Activated B cell treated with CpG ODN at 0.5 μM for 24 hours (primary cell): Measurements from ENCODE around the gene SDF4. TPM values are rescaled to one million over a fixed set of nuclear protein-coding genes. Genes with fewer than 3 reads are reported as not detected.
A peak's percentile ranks its signal among the peaks of the same experiment; 100 is the strongest.

Experiments used
- ATAC-seq: fragments of 200-7000 bp; cut with Tn5 transposase; one replicate; pipeline ENCODE4 v1.10.0; 2021; ENCODE audit warnings: low read depth, mild to moderate bottlenecking, moderate library complexity
- CTCF ChIA-PET: fragments of 350-600 bp; sonication (Branson Sonifier 250); formaldehyde crosslinking; loops from one replicate; lab custom pipeline; 2021; ENCODE audit warnings: antibody characterized with exemption; lab: Charles Lee
- POLR2A ChIA-PET: fragments of 350-600 bp; sonication (Branson Sonifier 250); formaldehyde crosslinking; loops from one replicate; lab custom pipeline; 2021; ENCODE audit warnings: antibody characterized with exemption; lab: Charles Lee
- DNase-seq: peaks from one replicate; pipeline ENCODE4 v3.0.0; 2022
- H3K27ac Mint-ChIP-seq: one replicate; pipeline ENCODE4 v1.8.0; 2020; ENCODE audit warnings: mixed read lengths
- H3K27me3 Mint-ChIP-seq: one replicate; pipeline ENCODE4 v1.8.0; 2021; ENCODE audit warnings: mixed read lengths
- H3K36me3 Mint-ChIP-seq: one replicate; pipeline ENCODE4 v1.8.0; 2021; ENCODE audit warnings: low read depth, mixed read lengths
- H3K4me1 Mint-ChIP-seq: one replicate; pipeline ENCODE4 v1.8.0; 2021; ENCODE audit warnings: mixed read lengths
- H3K4me3 Mint-ChIP-seq: one replicate; pipeline ENCODE4 v1.8.0; 2020; ENCODE audit warnings: mild to moderate bottlenecking, mixed read lengths
- H3K9me3 Mint-ChIP-seq: one replicate; pipeline ENCODE4 v1.8.0; 2020; ENCODE audit warnings: mixed read lengths
- CTCF ChIP-seq: fragments of 200-600 bp; IDR thresholded peaks from one replicate; pipeline ENCODE4 v1.8.0; 2022; ENCODE audit warnings: antibody characterized with exemption, mild to moderate bottlenecking
- intact Hi-C: fragments of 100-400 bp; cut with micrococcal nuclease; formaldehyde crosslinking; loops from one replicate; pipeline ENCODE4 v1.15.1; 2024
- total RNA-seq: library from RNA; stranded (reverse); gene quantifications from 2 replicates; pipeline ENCODE4 v1.2.3, GENCODE V29; 2022

The SDF4 gene
- total RNA-seq, 1 donor from 2014 or later, result 97.9 TPM

- intact Hi-C loops, result no loop called here
- Mint-ChIP-seq H3K27ac (peak overlapping the region; percentile 30), H3K9me3 (no peaks in the 10 kb centered on the region), H3K4me3 (peak overlapping the region; percentile 44), H3K36me3 (peaks cover 34% of the 10 kb centered on the region), H3K4me1 (peaks cover 31% of the 10 kb centered on the region), H3K27me3 (no peaks in the 10 kb centered on the region)
- TF ChIP-seq CTCF, result no peak
- peak; percentile 29 for ATAC-seq
- CTCF ChIA-PET, result interaction anchor here (1.2 kb wide), 1 partner anchor 93 kb away, joined by 4 read pairs; no protein-coding TSS in a partner anchor
- no peak for DNase-seq
- POLR2A ChIA-PET, result interaction anchor here (0.6 to 2.4 kb wide), 7 partner anchors 8 to 196 kb away, joined by 3 to 8 read pairs (median 4); no protein-coding TSS in a partner anchor
Measured at GRCh38 chr1:1215080-1215676, 16.6 kb downstream of the SDF4 start.

- peaks cover 21% of the 10 kb centered on the region for H3K36me3 Mint-ChIP-seq
- ATAC-seq, result no peak
- peak within 1 kb of the TSS; percentile 44 for H3K4me3 Mint-ChIP-seq
- H3K9me3 Mint-ChIP-seq, result no peaks in the 10 kb centered on the region
- H3K4me1 Mint-ChIP-seq, result peaks cover 39% of the 10 kb centered on the region
- intact Hi-C loops, result no loop called here
- CTCF ChIA-PET, result no interaction called here
- no peak for DNase-seq
- no peaks in the 10 kb centered on the region for H3K27me3 Mint-ChIP-seq
- TF ChIP-seq CTCF, result no peak
- POLR2A ChIA-PET, result interaction anchor here (0.7 to 1.6 kb wide), 5 partner anchors 14 to 76 kb away, joined by 3 to 5 read pairs (median 4); no protein-coding TSS in a partner anchor
- peak within 1 kb of the TSS; percentile 30 for H3K27ac Mint-ChIP-seq
Measured at GRCh38 chr1:1213345-1214265, 18.2 kb downstream of the SDF4 start, which contains the start of gene TNFRSF4. TNFRSF4 (minus strand) TSS chr1:1214153; CDS start chr1:1214127, 26 bp downstream.

- no peak for TF ChIP-seq CTCF
- Mint-ChIP-seq H3K36me3 (peaks cover 13% of the 10 kb centered on the region), H3K9me3 (no peaks in the 10 kb centered on the region), H3K27me3 (peaks cover 2% of the 10 kb centered on the region), H3K27ac (no peak overlapping the region), H3K4me3 (no peak overlapping the region), H3K4me1 (peaks cover 44% of the 10 kb centered on the region)
- intact Hi-C loops, result no loop called here
- POLR2A ChIA-PET, result interaction anchor here (0.5 to 1.6 kb wide), 6 partner anchors 14 to 75 kb away, joined by 3 to 5 read pairs (median 4); no protein-coding TSS in a partner anchor
- ATAC-seq (no peak), DNase-seq (peak; percentile 28)
- CTCF ChIA-PET, result no interaction called here
Measured at GRCh38 chr1:1212780-1213344, 18.9 kb downstream of the SDF4 start.

- no peaks in the 10 kb centered on the region for H3K9me3 Mint-ChIP-seq
Measured at GRCh38 chr1:1211541-1212441, 20.0 kb downstream of the SDF4 start.

More at GRCh38 chr1:1211541-1212441, 20.0 kb downstream of the SDF4 start:
- no peak for ATAC-seq
- peaks cover 2% of the 10 kb centered on the region for H3K27me3 Mint-ChIP-seq
- ChIA-PET POLR2A (interaction anchor here (0.5 to 1.6 kb wide), 4 partner anchors 16 to 54 kb away, joined by 3 to 5 read pairs (median 4); no protein-coding TSS in a partner anchor), CTCF (no interaction called here)
- peaks cover 6% of the 10 kb centered on the region for H3K36me3 Mint-ChIP-seq
- no peak for TF ChIP-seq CTCF
- peaks cover 47% of the 10 kb centered on the region for H3K4me1 Mint-ChIP-seq
- H3K27ac Mint-ChIP-seq, result no peak overlapping the region
- H3K4me3 Mint-ChIP-seq, result no peak overlapping the region
- DNase-seq, result peak; percentile 16
- intact Hi-C loops, result no loop called here
